ENCODE data around the gene ETS2. TPM values are rescaled to one million over a fixed set of nuclear protein-coding genes. Genes with fewer than 3 reads are reported as not detected.
"Not testable (repeated sequence)": the region's sequence is repeated elsewhere in the genome, so short reads cannot be mapped to it uniquely, and the experiment has no call there.

Gene ETS2
- polyA plus RNA-seq, 2 donors: 33.6 to 53.3 TPM

DNA sequence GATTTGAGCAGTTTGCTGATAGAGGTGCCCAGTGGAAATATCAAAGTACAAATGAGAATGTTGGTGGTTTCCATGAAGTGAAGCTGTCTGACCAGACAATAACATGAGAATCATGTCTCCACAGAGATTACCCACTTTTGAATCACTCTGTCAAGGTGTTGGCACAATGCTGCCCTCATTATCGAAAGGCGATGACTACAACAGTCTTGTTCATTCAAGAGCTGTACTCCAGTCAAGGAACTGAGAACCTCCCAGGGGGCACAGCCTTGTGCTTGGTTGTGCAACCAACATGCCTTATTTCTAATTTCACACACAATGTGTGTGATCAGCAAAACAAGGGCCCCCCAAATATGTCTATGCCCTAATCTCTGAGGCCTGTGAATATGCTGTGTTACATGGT is 35.7 kb downstream of the ETS2 start:
- H3K27me3 ChIP-seq (ENCODE audit: control insufficient read depth in 1 of 2, insufficient read depth in 2 of 2, low read length in 2 of 2): no peaks in the 10 kb centered on the region
- peaks cover 0 to 4% of the 10 kb centered on the region in 2 donors for H3K4me1 ChIP-seq (ENCODE audit: control insufficient read depth in 2 of 2, insufficient read depth in 2 of 2, low read length in 1 of 2)
- WGBS, 2 donors: 56 to 82% methylated on average over 2 of the region's 2 CpGs
- H3K27ac ChIP-seq (ENCODE audit: low read depth in 2 of 2, low read length in 1 of 2): peak overlapping the region in 1 of 2 donors; percentile 9
- H3K4me3 ChIP-seq (ENCODE audit: low read depth in 1 of 2, low read length in 2 of 2): no peak overlapping the region
- no peaks in the 10 kb centered on the region for H3K9me3 ChIP-seq (ENCODE audit: control insufficient read depth in 2 of 2, insufficient read depth in 1 of 2, low read depth in 1 of 2, low read length in 1 of 2)
- H3K36me3 ChIP-seq (ENCODE audit: control insufficient read depth in 2 of 2, insufficient read depth in 2 of 2, low read length in 1 of 2): no peaks in the 10 kb centered on the region

DNA sequence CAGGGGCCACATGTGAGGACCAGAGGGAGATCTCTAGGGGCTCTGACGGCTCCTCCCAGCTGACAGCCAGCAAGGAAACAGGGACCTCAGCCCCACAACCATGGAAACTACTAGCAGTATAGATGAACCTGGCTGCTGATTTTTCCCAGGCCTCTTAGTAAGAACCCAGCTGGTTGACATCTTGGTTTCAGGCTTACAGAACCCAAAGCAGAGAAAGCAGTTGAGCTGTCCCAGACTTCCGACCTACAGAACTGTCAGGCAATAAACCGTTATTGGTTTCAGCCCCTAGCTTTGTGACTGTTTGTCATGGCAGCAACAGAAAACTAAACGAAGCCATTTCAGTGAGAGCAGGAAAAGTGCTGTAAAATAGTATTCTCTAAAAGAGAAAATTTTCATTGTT is 36.4 kb downstream of the ETS2 start:
- Histone ChIP-seq H3K27ac (ENCODE audit: low read depth in 2 of 2, low read length in 1 of 2) (peak overlapping the region in 1 of 2 donors; percentile 20), H3K4me1 (ENCODE audit: control insufficient read depth in 2 of 2, insufficient read depth in 2 of 2, low read length in 1 of 2) (peaks cover 0 to 4% of the 10 kb centered on the region in 2 donors), H3K36me3 (ENCODE audit: control insufficient read depth in 2 of 2, insufficient read depth in 2 of 2, low read length in 1 of 2) (no peaks in the 10 kb centered on the region), H3K9me3 (ENCODE audit: control insufficient read depth in 2 of 2, insufficient read depth in 1 of 2, low read depth in 1 of 2, low read length in 1 of 2) (no peaks in the 10 kb centered on the region), H3K27me3 (ENCODE audit: control insufficient read depth in 1 of 2, insufficient read depth in 2 of 2, low read length in 2 of 2) (no peaks in the 10 kb centered on the region), H3K4me3 (ENCODE audit: low read depth in 1 of 2, low read length in 2 of 2) (no peak overlapping the region)
- WGBS, 2 donors: 71 to 76% methylated on average over 4 of the region's 4 CpGs

DNA sequence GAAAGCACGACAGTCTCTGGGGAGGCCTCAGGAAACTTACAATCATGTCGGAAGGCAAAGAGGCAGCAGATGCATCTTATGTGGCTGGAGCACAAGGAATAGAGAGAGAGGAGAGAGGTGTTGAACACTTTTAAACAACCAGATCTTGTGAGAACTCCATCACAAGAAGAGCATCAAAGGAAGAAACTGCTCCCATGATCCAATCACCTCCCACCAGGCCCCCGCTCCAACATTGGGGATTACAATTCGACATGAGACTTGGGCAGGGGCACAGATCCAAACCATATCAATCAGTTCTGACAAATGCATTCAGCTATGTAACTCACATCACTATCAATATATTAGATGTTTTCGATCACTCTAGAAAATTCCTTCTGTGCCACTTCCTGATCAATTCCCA is 37.6 kb downstream of the ETS2 start:
- no peak overlapping the region for H3K4me3 ChIP-seq (ENCODE audit: low read depth in 1 of 2, low read length in 2 of 2)
- H3K27me3 ChIP-seq (ENCODE audit: control insufficient read depth in 1 of 2, insufficient read depth in 2 of 2, low read length in 2 of 2): no peaks in the 10 kb centered on the region
- no peak overlapping the region for H3K27ac ChIP-seq (ENCODE audit: low read depth in 2 of 2, low read length in 1 of 2)
- peaks cover 2 to 10% of the 10 kb centered on the region in 2 donors for H3K4me1 ChIP-seq (ENCODE audit: control insufficient read depth in 2 of 2, insufficient read depth in 2 of 2, low read length in 1 of 2)
- no peaks in the 10 kb centered on the region for H3K9me3 ChIP-seq (ENCODE audit: control insufficient read depth in 2 of 2, insufficient read depth in 1 of 2, low read depth in 1 of 2, low read length in 1 of 2)
- H3K36me3 ChIP-seq (ENCODE audit: control insufficient read depth in 2 of 2, insufficient read depth in 2 of 2, low read length in 1 of 2): no peaks in the 10 kb centered on the region
- WGBS, 2 donors: 90 to 92% methylated on average over 5 of the region's 5 CpGs

DNA sequence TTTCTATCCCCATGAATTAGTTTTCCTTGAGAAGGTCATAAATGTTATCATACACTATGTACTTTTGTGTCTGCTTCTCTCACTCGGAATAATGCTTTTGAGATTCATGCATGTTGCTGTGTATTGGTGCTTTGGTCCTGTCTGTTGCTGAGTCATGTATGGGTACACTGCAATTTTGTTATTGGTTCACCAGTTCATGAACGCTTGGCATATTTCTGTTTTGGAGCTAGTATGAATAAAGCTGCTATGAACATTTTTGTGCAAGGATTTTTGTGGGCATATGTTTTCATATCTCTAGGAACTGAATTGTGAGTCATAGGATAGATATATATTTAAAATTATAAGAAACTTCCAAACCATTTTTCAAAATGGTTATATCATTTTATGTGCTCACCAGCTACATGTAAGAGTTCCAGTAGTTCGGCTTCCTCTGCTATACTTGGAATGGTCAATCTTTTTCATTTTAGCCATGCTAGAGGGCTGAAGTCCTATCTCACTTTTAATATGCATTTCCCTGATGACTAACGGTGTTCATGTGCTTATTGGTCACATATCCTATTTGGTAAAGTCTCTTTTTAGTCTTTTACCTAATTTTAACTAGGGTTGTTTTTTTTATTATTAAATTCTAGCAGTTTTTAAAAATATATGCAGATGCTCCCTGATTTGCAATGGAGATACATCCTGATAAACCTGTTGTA is 38.2 kb downstream of the ETS2 start:
- H3K27me3 ChIP-seq (ENCODE audit: control insufficient read depth in 1 of 2, insufficient read depth in 2 of 2, low read length in 2 of 2): no peaks in the 10 kb centered on the region
- H3K9me3 ChIP-seq (ENCODE audit: control insufficient read depth in 2 of 2, insufficient read depth in 1 of 2, low read depth in 1 of 2, low read length in 1 of 2): no peaks in the 10 kb centered on the region
- no peak overlapping the region for H3K4me3 ChIP-seq (ENCODE audit: low read depth in 1 of 2, low read length in 2 of 2)
- H3K27ac ChIP-seq (ENCODE audit: low read depth in 2 of 2, low read length in 1 of 2): no peak overlapping the region
- whole genome bisulfite sequencing, 2 donors: 89% methylated on average over 4 of the region's 4 CpGs
- H3K4me1 ChIP-seq (ENCODE audit: control insufficient read depth in 2 of 2, insufficient read depth in 2 of 2, low read length in 1 of 2): peaks cover 2 to 10% of the 10 kb centered on the region in 2 donors
- no peaks in the 10 kb centered on the region for H3K36me3 ChIP-seq (ENCODE audit: control insufficient read depth in 2 of 2, insufficient read depth in 2 of 2, low read length in 1 of 2)

DNA sequence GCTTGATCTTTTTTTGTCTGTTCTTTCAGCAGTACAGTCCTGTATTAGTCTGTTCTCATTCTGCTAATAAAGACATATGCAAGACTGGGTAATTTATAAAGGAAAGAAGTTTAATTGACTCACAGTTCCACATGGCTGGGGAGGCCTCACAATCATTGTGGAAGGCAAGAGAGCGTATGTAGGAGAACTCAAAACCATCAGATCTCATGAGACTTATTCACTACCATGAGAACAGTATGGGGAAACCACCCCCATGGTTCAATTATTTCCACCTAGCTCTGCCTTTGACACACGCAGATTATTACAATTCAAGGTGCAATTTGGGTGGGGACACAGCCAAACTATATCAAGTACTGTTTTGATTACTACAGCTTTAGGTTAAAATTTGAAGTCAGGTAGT is 39.6 kb downstream of the ETS2 start:
- not testable (repeated sequence) for H3K36me3 ChIP-seq (ENCODE audit: control insufficient read depth in 2 of 2, insufficient read depth in 2 of 2, low read length in 1 of 2); H3K4me1 ChIP-seq (ENCODE audit: control insufficient read depth in 2 of 2, insufficient read depth in 2 of 2, low read length in 1 of 2); H3K4me3 ChIP-seq (ENCODE audit: low read depth in 1 of 2, low read length in 2 of 2); H3K9me3 ChIP-seq (ENCODE audit: control insufficient read depth in 2 of 2, insufficient read depth in 1 of 2, low read depth in 1 of 2, low read length in 1 of 2); H3K27me3 ChIP-seq (ENCODE audit: control insufficient read depth in 1 of 2, insufficient read depth in 2 of 2, low read length in 2 of 2); H3K27ac ChIP-seq (ENCODE audit: low read depth in 2 of 2, low read length in 1 of 2)
- WGBS, 2 donors: 90 to 93% methylated on average over 2 of the region's 2 CpGs

DNA sequence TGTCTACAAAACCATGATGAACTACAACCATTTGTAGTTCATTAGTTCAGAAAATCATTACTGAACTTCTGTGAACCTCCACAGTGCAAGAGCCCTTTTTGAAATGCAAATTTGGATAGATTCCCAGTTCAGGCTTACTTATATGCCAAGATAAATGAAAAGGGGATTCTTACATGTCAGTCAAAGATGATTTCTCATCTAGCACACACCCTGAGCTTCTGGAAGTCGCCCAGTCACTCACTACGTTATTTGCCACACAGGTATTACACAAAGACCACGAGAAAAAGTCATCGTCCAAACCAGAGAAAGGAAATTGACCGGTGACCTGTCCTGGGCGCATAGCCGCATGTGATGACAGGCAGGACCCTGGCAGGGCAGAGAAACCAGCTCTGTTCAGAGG is 41.8 kb downstream of the ETS2 start:
- H3K9me3 ChIP-seq (ENCODE audit: control insufficient read depth in 2 of 2, insufficient read depth in 1 of 2, low read depth in 1 of 2, low read length in 1 of 2): no peaks in the 10 kb centered on the region
- peaks cover 2 to 6% of the 10 kb centered on the region in 2 donors for H3K4me1 ChIP-seq (ENCODE audit: control insufficient read depth in 2 of 2, insufficient read depth in 2 of 2, low read length in 1 of 2)
- H3K4me3 ChIP-seq (ENCODE audit: low read depth in 1 of 2, low read length in 2 of 2): no peak overlapping the region
- peak overlapping the region; percentile 54 to 84 for H3K27ac ChIP-seq (ENCODE audit: low read depth in 2 of 2, low read length in 1 of 2)
- H3K27me3 ChIP-seq (ENCODE audit: control insufficient read depth in 1 of 2, insufficient read depth in 2 of 2, low read length in 2 of 2): no peaks in the 10 kb centered on the region
- H3K36me3 ChIP-seq (ENCODE audit: control insufficient read depth in 2 of 2, insufficient read depth in 2 of 2, low read length in 1 of 2): no peaks in the 10 kb centered on the region
- 41 to 62% methylated on average over 7 of the region's 7 CpGs for whole genome bisulfite sequencing, 2 donors

DNA sequence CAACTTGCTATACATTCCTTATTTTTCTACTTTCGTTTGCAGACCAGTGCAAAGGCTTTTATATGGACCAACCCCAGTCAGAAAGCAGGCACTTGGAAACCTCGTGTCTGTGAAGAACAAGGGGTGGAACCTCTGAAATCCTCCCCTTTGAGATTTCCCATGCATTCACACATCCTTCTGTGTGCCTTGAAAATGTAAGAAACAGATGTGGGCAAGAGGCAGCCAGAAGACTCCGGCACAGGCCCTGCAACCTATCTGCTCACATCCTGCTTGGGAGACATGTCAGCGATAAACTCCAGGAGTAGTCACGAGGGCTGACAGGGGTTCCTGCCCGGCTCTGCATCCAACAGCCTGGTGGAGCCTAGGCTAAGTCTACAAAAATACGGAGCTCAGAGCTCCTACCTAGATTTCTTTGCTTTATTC is 42.5 kb downstream of the ETS2 start:
- Histone ChIP-seq H3K9me3 (ENCODE audit: control insufficient read depth in 2 of 2, insufficient read depth in 1 of 2, low read depth in 1 of 2, low read length in 1 of 2) (no peaks in the 10 kb centered on the region), H3K4me1 (ENCODE audit: control insufficient read depth in 2 of 2, insufficient read depth in 2 of 2, low read length in 1 of 2) (peaks cover 2 to 6% of the 10 kb centered on the region in 2 donors), H3K27me3 (ENCODE audit: control insufficient read depth in 1 of 2, insufficient read depth in 2 of 2, low read length in 2 of 2) (no peaks in the 10 kb centered on the region), H3K4me3 (ENCODE audit: low read depth in 1 of 2, low read length in 2 of 2) (no peak overlapping the region), H3K27ac (ENCODE audit: low read depth in 2 of 2, low read length in 1 of 2) (peak overlapping the region in 1 of 2 donors; percentile 65), H3K36me3 (ENCODE audit: control insufficient read depth in 2 of 2, insufficient read depth in 2 of 2, low read length in 1 of 2) (no peaks in the 10 kb centered on the region)
- 67 to 70% methylated on average over 7 of the region's 7 CpGs for WGBS, 2 donors

DNA sequence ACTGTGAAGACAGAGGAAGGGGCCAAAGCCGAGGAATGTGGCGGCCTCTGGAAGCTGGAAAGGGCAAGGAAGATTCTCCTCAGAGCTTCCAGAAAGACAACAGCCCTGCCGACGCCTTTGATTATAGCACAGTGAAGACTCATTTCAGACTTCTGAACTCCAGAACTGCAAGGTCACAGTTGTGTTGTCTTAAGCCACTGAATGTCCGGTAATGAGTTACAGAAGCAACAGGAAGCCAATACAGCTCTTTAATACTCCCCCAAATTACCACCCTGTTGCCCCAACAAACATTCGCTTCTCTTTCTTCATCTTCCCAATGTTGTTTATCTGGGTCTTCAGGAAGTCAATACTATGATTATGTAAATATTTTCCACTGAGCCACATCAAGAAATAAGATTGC is 44.0 kb downstream of the ETS2 start:
- H3K27ac ChIP-seq (ENCODE audit: low read depth in 2 of 2, low read length in 1 of 2): no peak overlapping the region
- H3K27me3 ChIP-seq (ENCODE audit: control insufficient read depth in 1 of 2, insufficient read depth in 2 of 2, low read length in 2 of 2): no peaks in the 10 kb centered on the region
- H3K4me3 ChIP-seq (ENCODE audit: low read depth in 1 of 2, low read length in 2 of 2): no peak overlapping the region
- WGBS, 2 donors: 59 to 71% methylated on average over 6 of the region's 6 CpGs
- H3K4me1 ChIP-seq (ENCODE audit: control insufficient read depth in 2 of 2, insufficient read depth in 2 of 2, low read length in 1 of 2): peaks cover 2 to 6% of the 10 kb centered on the region in 2 donors
- no peaks in the 10 kb centered on the region for H3K9me3 ChIP-seq (ENCODE audit: control insufficient read depth in 2 of 2, insufficient read depth in 1 of 2, low read depth in 1 of 2, low read length in 1 of 2)
- H3K36me3 ChIP-seq (ENCODE audit: control insufficient read depth in 2 of 2, insufficient read depth in 2 of 2, low read length in 1 of 2): no peaks in the 10 kb centered on the region

DNA sequence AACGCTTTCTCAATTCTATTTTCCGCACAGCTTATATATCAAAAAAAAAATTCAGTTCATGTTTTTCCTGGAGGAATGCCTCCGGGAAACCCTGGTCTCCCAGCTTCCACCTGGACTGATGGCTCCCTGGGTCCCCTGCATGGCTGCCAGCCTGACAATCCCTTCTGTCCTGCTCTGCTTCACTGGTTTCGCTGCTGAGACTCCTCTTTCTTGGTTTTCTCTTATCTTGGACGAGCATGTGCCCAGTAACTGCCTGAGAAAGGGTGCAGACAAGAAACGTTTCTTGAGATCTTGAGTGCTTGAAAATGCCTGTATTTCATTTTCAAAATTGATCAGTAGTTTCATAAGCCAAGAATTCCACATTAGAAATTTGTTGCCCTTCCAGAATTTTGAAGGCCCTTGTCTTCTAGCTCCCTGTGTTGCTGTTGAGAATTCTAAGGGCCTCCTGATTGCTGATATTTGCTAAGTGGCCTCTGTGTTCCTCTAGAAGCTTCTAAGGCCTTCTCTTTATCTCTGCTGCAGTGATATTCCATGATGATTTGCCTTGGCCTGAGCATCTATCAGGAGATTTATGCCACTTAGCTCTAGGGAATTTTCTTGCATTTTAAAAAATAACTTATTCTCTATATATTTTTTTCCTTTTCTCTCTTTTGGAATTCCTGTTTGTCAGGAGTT is 44.7 kb downstream of the ETS2 start:
- Histone ChIP-seq H3K27me3 (ENCODE audit: control insufficient read depth in 1 of 2, insufficient read depth in 2 of 2, low read length in 2 of 2) (no peaks in the 10 kb centered on the region), H3K36me3 (ENCODE audit: control insufficient read depth in 2 of 2, insufficient read depth in 2 of 2, low read length in 1 of 2) (no peaks in the 10 kb centered on the region), H3K4me3 (ENCODE audit: low read depth in 1 of 2, low read length in 2 of 2) (no peak overlapping the region), H3K4me1 (ENCODE audit: control insufficient read depth in 2 of 2, insufficient read depth in 2 of 2, low read length in 1 of 2) (peaks cover 2 to 6% of the 10 kb centered on the region in 2 donors), H3K9me3 (ENCODE audit: control insufficient read depth in 2 of 2, insufficient read depth in 1 of 2, low read depth in 1 of 2, low read length in 1 of 2) (no peaks in the 10 kb centered on the region), H3K27ac (ENCODE audit: low read depth in 2 of 2, low read length in 1 of 2) (no peak overlapping the region)
- 84 to 88% methylated on average over 6 of the region's 6 CpGs for WGBS, 2 donors

DNA sequence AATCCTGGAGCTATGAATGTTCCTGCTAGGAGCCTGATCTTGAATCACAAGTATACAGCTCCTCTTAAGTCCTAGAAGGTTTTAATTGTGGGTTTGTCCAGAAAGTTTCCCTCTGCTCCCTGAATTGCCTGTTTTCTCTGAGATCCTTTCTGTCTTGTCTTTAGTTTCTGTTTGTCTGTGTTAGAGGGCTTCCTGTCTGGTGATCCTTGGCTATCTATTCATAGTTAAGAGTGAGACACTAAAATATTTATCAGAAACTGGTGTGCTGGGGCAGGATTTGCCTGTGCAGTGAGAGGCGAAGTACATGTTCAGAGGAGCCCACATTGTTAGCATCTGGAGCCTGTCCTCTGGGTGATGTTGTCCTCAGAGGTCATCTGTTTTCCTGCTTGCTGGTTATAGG is 45.4 kb downstream of the ETS2 start:
- Histone ChIP-seq H3K27ac (ENCODE audit: low read depth in 2 of 2, low read length in 1 of 2) (no peak overlapping the region), H3K36me3 (ENCODE audit: control insufficient read depth in 2 of 2, insufficient read depth in 2 of 2, low read length in 1 of 2) (no peaks in the 10 kb centered on the region), H3K4me3 (ENCODE audit: low read depth in 1 of 2, low read length in 2 of 2) (no peak overlapping the region), H3K4me1 (ENCODE audit: control insufficient read depth in 2 of 2, insufficient read depth in 2 of 2, low read length in 1 of 2) (peaks cover 2 to 6% of the 10 kb centered on the region in 2 donors), H3K9me3 (ENCODE audit: control insufficient read depth in 2 of 2, insufficient read depth in 1 of 2, low read depth in 1 of 2, low read length in 1 of 2) (no peaks in the 10 kb centered on the region), H3K27me3 (ENCODE audit: control insufficient read depth in 1 of 2, insufficient read depth in 2 of 2, low read length in 2 of 2) (no peaks in the 10 kb centered on the region)
- WGBS, 2 donors: 92 to 100% methylated on average over 1 of the region's 1 CpG
